Thyroid gland (tissue), 4 donors: ENCODE data around the gene STOM.

Experiments used
- POLR2A ChIP-seq, 2 donors: fragments of 450-650 bp; IDR thresholded peaks; one replicate each; pipeline ENCODE4 v1.6.1; 2017; ENCODE audit warnings: antibody characterized with exemption in 2 of 2, mild to moderate bottlenecking in 2 of 2, moderate library complexity in 1 of 2
- TF ChIP-seq, protein P1 (sequence below), 6 experiments: fragments of 200-600 bp in 3 of 6; fragments of 450-650 bp in 3 of 6; sonication (generic) in 3 of 6; IDR thresholded peaks; one replicate each; pipeline ENCODE4 v1.5.1; 2016 to 2019; ENCODE audit warnings: antibody characterized with exemption in 6 of 6, mild to moderate bottlenecking in 2 of 6, inconsistent platforms in 1 of 6, moderate library complexity in 1 of 6

DNA sequence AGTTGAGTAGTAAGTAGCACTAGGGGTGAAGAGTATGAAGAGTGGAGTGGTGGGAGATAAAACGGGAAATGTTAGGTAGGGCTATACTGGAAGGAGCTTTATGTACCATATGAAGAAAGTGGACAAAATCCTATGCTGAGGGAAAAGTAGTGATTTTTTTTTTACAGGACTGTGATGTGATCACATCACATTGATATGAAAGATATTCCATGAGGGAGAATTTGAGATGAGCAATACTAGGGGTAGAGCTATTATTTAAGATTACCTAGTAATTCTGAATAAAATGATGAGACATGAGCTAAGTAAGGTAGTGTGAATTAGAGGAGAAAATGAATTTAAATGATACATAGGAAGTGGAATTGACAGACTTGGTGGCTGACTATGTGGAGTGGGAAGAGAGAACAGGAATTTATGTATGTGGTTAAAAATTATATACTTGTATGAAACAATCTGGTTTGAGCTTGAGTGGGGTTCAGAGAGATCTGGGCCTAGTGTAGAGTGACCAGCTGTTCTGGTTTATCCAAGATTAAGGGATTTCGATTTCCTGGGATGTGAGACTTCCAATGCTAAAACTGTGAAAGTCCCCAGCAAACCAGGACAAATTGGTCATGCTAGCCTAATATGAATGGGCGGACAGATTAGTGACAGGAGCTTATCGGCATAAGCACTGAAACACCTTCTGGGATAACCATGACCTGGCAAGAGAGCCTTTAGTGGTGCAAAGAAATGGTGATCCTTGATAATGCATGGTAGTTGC, 29.3 kb upstream of the STOM start:
- TF ChIP-seq, protein P1, sequence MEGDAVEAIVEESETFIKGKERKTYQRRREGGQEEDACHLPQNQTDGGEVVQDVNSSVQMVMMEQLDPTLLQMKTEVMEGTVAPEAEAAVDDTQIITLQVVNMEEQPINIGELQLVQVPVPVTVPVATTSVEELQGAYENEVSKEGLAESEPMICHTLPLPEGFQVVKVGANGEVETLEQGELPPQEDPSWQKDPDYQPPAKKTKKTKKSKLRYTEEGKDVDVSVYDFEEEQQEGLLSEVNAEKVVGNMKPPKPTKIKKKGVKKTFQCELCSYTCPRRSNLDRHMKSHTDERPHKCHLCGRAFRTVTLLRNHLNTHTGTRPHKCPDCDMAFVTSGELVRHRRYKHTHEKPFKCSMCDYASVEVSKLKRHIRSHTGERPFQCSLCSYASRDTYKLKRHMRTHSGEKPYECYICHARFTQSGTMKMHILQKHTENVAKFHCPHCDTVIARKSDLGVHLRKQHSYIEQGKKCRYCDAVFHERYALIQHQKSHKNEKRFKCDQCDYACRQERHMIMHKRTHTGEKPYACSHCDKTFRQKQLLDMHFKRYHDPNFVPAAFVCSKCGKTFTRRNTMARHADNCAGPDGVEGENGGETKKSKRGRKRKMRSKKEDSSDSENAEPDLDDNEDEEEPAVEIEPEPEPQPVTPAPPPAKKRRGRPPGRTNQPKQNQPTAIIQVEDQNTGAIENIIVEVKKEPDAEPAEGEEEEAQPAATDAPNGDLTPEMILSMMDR (IDR thresholded peaks at IDR 0.05): no peak
- TF ChIP-seq POLR2A (IDR thresholded peaks at IDR 0.05): no peak
